Kidney (tissue), 14 donors: ENCODE results near the gene PGM2. TPM values are rescaled to one million over a fixed set of nuclear protein-coding genes. Genes with fewer than 3 reads are reported as not detected.

Source experiments
- DNase-seq, 5 donors: peaks; one replicate each; pipeline ENCODE4 v3.0.0-alpha.2; 2013 to 2020
- FAIRE-seq: peaks from 2 replicates; lab custom pipeline; 2012; peaks lifted over from hg19 to GRCh38; lab: Jason Lieb, UNC
- H3K27ac ChIP-seq, 2 donors: one replicate each; pipeline ENCODE4 v1.7.0; 2013; ENCODE audit warnings: low read depth in 2 of 2, low read length in 2 of 2, inconsistent platforms in 1 of 2
- H3K27me3 ChIP-seq: one replicate; pipeline ENCODE4 v1.7.1; 2013; ENCODE audit warnings: low read length, inconsistent platforms; ENCODE audit not compliant: control insufficient read depth, insufficient read depth
- H3K36me3 ChIP-seq, 3 donors: one replicate each; pipeline versions ENCODE4 v1.7.0 to v1.7.1; 2013; ENCODE audit warnings: low read length in 3 of 3, control low read depth in 1 of 3, inconsistent platforms in 1 of 3; ENCODE audit not compliant: insufficient read depth in 3 of 3, control insufficient read depth in 2 of 3
- H3K4me1 ChIP-seq, 3 donors: one replicate each; pipeline versions ENCODE4 v1.7.0 to v1.7.1; 2013; ENCODE audit warnings: low read length in 3 of 3, inconsistent platforms in 1 of 3, low read depth in 1 of 3; ENCODE audit not compliant: control insufficient read depth in 2 of 3, insufficient read depth in 2 of 3
- H3K4me3 ChIP-seq, 3 donors: one replicate each; pipeline versions ENCODE4 v1.7.0 to v1.8.1; 2013; ENCODE audit warnings: low read length in 3 of 3, control low read depth in 1 of 3, inconsistent platforms in 1 of 3
- H3K9ac ChIP-seq, 3 donors: one replicate each; pipeline versions ENCODE4 v1.7.0 to v1.7.1; 2013; ENCODE audit warnings: low read length in 3 of 3, control low read depth in 1 of 3, inconsistent platforms in 1 of 3
- H3K9me3 ChIP-seq, 3 donors: one replicate each; pipeline versions ENCODE4 v1.7.0 to v1.7.1; 2013; ENCODE audit warnings: low read length in 3 of 3, control low read depth in 1 of 3, inconsistent platforms in 1 of 3; ENCODE audit not compliant: control insufficient read depth in 2 of 3, insufficient read depth in 1 of 3
- CTCF ChIP-seq: IDR thresholded peaks from 3 replicates; pipeline ENCODE4 v1.5.1; 2012; ENCODE audit warnings: mild to moderate bottlenecking, moderate library complexity, borderline replicate concordance; ENCODE audit not compliant: insufficient read depth; ENCODE audit errors: extremely low read depth
- intact Hi-C: fragments of 100-400 bp; cut with DNase I; formaldehyde crosslinking; loops from one replicate; pipeline ENCODE4 v1.11.1; 2022
- polyA plus RNA-seq: library from polyadenylated mRNA; stranded (reverse); fragments of 350-450 nt; fragmentation: Illumina TruSeq; extraction: RNeasy Lipid Tissue Mini Kit (QIAGEN cat#74804); gene quantifications from one replicate; pipeline ENCODE4 v1.2.3, GENCODE V29; 2014; ENCODE audit warnings: low read depth, low replicate concordance; ENCODE audit not compliant: insufficient read depth
- total RNA-seq: library from RNA; stranded (reverse); fragmentation: NEBNext Ultra II Directional; extraction: Animal tissue kit (Norgen Biotek cat#: 25700); gene quantifications from one replicate; pipeline ENCODE4 v1.2.1, GENCODE V29; 2021
- donor health status: control.
- donor health status: control.
- donor health status: control.
- donor health status: control.
- donor health status: control.
- donor health status: DM: yes; HTN: yes; CAD: no.
- donor health status: Normal renal cell carcinoma (clear cell type).

The PGM2 gene
- total and polyA plus RNA-seq, 2 donors from 2014 or later: 15.5 to 30.7 TPM

GRCh38 chr4:37867102-37867501 is 40.6 kb downstream of the PGM2 start:
- intact Hi-C loops: no loop called here
- Histone ChIP-seq H3K9ac (no peak overlapping the region), H3K36me3 (no peaks in the 10 kb centered on the region), H3K4me3 (no peak overlapping the region), H3K27me3 (no peaks in the 10 kb centered on the region), H3K27ac (no peak overlapping the region), H3K4me1 (no peaks in the 10 kb centered on the region), H3K9me3 (no peaks in the 10 kb centered on the region)
- FAIRE-seq (no peak), DNase-seq (no peak)
- no peak for TF ChIP-seq CTCF

- H3K9ac ChIP-seq: no peak overlapping the region
- H3K27me3 ChIP-seq: no peaks in the 10 kb centered on the region
- TF ChIP-seq CTCF: no peak
- DNase-seq (no peak), FAIRE-seq (no peak)
- no peaks in the 10 kb centered on the region for H3K36me3 ChIP-seq
- no peaks in the 10 kb centered on the region for H3K4me1 ChIP-seq
- H3K9me3 ChIP-seq: no peaks in the 10 kb centered on the region
- H3K27ac ChIP-seq: no peak overlapping the region
- H3K4me3 ChIP-seq: no peak overlapping the region
- intact Hi-C loops: no loop called here
Observed at GRCh38 chr4:37868238-37868637, 41.8 kb downstream of the PGM2 start.

- no peak for FAIRE-seq
- no peaks in the 10 kb centered on the region for H3K36me3 ChIP-seq
- no peak for TF ChIP-seq CTCF
- no peaks in the 10 kb centered on the region for H3K4me1 ChIP-seq
- DNase-seq: no peak
- no peak overlapping the region for H3K9ac ChIP-seq
- no peaks in the 10 kb centered on the region for H3K27me3 ChIP-seq
- H3K4me3 ChIP-seq: no peak overlapping the region
- no peak overlapping the region for H3K27ac ChIP-seq
- intact Hi-C loops: no loop called here
- H3K9me3 ChIP-seq: no peaks in the 10 kb centered on the region
Observed at GRCh38 chr4:37872310-37872988, 46.0 kb downstream of the PGM2 start.

GRCh38 chr4:37873386-37873785 is 46.9 kb downstream of the PGM2 start:
- Histone ChIP-seq H3K4me3 (no peak overlapping the region), H3K9ac (no peak overlapping the region), H3K27me3 (no peaks in the 10 kb centered on the region), H3K27ac (no peak overlapping the region), H3K36me3 (no peaks in the 10 kb centered on the region), H3K9me3 (no peaks in the 10 kb centered on the region), H3K4me1 (no peaks in the 10 kb centered on the region)
- FAIRE-seq (no peak), DNase-seq (no peak)
- intact Hi-C loops: no loop called here
- no peak for TF ChIP-seq CTCF
